SK-MEL-5 (cell line): ENCODE results near the gene FAM171A2. TPM values are rescaled to one million over a fixed set of nuclear protein-coding genes. Genes with fewer than 3 reads are reported as not detected.
"Not testable (repeated sequence)": the region's sequence is repeated elsewhere in the genome, so short reads cannot be mapped to it uniquely, and the experiment has no call there.

Source experiments
- DNase-seq: peaks from one replicate; pipeline ENCODE4 v3.0.0-alpha.2; 2016; ENCODE audit warnings: low read depth, low spot score
- in situ Hi-C: cut with HindIII; loops from 2 replicates; pipeline ENCODE4 v1.10.0; 2016; ENCODE audit warnings: low sequenced_read_pairs, high pct_unique_total_duplicates, low pct_unique_long_range_greater_than_20kb
- total RNA-seq: library from RNA; depleted of rRNA; stranded (reverse); fragments of >200 nt; shearing (Covaris generic); gene quantifications from 2 replicates; pipeline ENCODE4 v1.2.3, GENCODE V29; 2014

FAM171A2 gene
- total RNA-seq, 1 experiment from 2014 or later, result 5.0 TPM

DNA sequence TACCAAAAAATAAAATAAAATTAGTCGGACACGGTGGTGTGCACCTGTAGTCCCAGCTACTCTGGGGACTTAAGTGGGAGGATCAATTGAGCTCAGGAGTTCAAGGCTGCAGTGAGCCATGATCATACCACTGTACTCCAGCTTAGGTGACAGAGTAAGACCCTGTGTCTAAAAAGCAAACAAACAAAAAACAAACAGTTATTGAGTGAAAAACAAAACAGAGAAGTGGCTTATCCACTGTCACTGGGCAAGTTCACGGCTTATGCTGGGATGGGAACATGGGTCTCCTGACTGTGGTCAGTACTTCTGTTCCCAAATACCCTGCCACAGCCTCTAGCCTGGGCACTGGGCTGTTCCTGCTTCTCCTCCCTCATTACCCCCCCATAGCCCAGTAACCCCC, 28.1 kb downstream of the FAM171A2 start:
- no peak for DNase-seq

DNA sequence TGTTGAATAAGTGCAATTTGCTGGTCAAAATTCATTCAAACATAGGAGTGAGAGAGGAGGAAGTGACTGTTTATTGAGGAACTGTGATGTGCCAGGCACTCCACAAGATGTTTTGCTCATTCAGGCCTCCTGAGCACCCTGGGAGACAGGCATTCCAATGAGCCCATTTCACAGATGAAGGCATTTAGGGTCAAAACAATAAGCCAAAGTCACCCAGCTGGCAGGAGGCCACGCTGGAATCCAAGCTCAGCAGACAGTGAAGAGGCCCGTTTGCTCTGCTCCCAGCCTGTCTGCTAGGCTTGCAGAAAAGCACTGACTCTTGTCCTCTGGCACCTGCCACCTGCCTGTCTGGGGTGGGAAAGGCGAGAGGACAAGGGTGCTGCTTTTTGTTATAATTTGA, 28.9 kb downstream of the FAM171A2 start:
- no peak for DNase-seq
- in situ Hi-C loops, result no loop called here

More for the DNA sequence above, 28.1 kb downstream of the FAM171A2 start:
- in situ Hi-C loops, result no loop called here

DNA sequence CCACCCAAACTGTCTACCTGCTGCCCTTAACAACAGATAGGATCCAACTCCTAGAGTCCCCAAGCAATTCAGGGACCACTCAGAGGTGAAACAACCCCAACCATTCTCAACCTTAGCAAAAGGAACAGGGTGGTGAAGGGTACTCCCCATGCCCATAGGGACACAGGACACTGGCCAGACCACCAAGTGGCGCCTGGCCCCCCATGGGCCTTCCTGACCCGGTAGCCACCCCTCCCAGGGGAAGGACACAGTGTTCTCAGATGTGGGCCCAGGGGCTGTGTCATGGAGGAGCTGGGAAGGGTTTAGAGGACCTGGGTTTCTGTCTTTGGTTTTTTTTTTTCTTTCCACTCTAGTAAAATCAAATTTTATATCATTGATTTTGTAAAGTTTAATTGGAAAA, 29.3 kb downstream of the FAM171A2 start:
- in situ Hi-C loops, result no loop called here
- DNase-seq, result no peak

DNA sequence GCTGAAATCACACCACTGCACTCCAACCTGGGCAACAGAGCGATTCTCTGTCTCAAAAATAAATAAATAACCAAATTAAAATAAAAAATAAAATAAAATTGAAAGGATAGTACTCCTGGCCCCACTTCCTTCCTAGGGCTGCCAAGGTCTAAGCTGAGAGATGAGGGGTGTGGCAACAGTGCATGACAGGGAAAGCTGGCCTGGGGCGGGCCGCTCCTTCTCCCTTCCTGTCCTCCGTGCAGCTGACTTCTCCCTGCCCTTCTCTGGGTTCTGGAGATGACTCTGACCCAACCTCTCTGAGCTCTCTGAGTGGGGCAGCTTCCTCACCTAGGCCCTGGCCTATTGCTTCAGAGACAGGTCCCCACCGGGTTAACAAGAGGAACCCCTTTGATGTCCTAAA, 30.3 kb downstream of the FAM171A2 start:
- in situ Hi-C loops, result no loop called here
- no peak for DNase-seq

DNA sequence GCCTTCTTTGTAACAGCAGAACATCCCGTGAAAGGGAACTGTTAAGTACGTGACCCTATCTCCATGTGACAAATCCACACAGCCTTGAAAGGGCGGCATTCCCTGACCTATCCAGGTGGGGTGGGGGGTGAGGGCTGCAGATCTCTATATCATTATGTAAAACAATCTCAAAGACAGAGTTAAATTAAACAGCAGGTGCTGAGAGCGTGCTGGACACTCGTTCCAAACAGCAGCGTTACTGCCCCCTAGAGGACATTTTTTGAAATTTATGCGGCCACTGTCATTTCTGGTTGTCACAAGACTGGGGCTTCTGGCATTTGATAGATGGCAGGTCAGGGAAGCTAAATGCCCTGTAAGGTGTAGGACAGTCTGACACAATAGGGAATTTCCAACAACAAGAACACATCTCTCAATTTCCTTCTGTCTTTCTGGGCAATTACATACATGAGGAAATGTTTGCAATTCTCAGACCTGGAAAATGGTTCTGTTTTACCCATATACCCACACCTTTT, 32.3 kb downstream of the FAM171A2 start:
- peak; percentile 87 for DNase-seq
- in situ Hi-C loops, result no loop called here

DNA sequence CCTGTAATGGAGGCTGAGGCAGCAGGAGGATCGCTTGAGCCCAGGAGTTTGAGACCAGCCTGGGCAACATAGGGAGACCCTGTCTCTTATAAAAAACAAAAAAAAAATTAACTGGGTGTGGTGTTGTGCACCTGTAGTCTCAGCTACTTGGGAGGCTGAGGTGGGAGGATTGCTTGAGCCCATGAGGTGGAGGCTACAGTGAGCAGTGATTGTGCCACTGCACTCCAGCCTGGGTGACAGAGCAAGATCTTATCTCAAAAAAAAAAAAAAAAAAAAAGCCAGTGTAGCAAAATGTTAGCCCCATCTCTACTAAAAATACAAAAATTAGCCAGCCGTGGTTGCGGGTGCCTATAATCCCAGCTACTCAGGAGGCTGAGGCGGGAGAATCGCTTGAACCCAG, 33.4 kb downstream of the FAM171A2 start:
- in situ Hi-C loops, DNase-seq: not testable (repeated sequence)

DNA sequence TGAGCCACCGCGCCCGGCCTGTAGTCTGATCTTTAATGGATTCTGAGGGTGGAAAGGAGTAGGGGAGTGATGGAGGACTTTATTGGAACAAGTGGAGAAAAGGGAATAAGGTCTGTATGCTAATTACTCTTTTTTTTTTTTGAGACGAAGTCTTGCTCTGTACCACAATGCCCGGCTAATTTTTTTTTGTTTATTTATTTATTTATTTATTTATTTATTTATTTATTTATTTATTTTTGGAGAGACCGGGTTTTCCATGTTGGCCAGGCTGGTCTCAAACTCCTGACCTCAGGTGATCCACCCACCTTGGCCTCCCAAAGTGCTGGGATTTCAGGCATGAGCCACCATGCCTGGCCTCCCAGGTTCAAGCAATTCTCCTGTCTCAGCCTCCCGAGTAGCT, 34.1 kb downstream of the FAM171A2 start:
- in situ Hi-C loops, DNase-seq: not testable (repeated sequence)

DNA sequence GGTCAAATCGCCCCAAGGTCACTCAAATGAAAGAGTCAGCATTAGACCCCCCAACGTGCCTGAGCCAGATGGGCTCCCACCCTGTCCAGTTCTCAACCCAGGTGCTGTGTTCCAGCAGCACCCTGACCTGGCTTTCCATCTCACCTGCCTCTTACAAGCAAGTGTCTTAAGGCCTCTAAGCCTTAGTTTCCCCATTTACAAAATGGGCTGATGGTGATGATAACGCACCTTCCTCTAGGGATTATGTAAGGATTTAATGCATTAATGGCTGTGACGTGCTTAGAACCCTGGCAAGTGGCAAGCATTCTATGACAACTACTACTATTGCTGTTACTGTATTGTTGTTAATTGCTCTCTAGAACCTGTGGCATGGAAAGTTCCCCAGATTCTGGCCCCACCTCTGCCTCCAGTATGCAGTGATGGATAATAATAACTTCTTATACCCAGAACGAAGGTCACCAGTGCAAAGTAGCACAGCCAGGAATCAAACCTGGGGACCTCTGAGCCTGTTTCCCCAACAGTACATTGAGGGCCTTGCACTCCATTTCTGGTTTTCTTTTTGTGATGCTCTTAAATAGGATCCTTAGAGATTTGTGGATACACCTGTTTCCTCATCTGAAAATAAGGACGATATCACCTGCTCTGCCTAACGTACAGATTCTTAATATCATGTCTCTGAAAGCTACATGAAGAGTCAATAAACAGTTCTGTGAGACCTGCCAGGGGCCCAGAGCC, 35.8 kb downstream of the FAM171A2 start:
- in situ Hi-C loops, result no loop called here
- DNase-seq, result no peak

DNA sequence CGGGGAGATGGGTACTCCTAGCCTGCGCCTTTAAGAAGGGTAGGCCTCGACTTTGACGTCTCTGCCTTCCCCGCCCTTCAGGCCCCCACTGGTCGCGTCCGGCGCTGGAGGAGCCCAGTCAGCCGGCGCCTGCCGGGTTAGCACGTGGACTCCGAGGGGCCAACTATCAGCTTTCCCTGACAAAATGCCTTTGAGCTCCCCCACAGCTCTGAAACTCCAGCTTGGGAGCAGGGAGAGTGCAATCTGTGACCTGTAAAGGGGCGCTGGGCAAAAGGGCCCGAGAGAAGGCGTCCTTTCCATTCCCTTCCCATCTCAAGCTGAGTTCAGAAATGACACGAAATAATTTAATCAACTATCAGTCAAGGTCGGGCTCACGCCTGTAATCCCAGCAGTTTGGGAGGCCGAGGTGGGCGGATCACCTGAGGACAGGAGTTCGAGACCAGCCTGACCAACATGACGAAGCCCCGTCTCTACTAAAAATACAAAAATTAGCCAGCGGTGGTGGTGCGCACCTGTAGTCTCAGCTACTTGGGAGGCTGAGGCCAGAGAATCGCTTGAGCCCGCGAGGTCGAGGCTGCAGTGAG, 36.7 kb downstream of the FAM171A2 start:
- in situ Hi-C loops, result no loop called here
- peak; percentile 98 for DNase-seq

DNA sequence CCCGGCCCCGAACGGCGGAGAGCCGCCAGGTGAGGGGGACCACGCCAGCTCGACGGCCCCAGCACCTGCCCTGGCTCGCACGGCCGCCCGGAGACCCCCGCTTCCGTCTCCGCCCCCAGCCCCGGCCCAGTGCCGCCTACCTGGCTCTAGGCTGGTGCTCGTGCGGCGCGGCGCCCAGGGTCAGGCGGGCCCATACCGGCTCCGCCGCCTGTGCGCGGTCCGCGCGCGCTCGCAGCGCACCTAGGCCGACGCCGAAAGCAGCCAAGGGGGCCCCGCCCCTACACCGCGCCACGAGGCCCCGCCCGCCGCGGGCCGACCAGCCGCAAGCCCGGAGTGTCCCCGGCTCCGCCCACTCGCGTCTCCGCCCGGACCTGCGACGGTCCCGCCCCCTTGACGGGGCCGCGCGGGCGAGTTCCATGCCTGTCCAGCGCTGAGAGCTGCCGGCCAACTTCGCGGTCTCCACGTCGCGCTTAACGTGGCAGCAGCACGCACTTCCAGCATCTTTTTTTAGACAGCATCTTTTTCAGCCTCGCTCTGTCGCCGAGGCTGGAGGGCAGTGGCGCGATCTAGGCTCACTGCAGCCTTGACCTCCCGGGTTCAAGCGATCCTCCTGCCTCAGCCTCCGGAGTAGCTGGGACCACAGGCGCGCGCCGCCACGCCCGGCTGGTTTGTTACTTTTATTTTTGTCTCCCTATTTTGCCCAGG, 38.9 kb downstream of the FAM171A2 start, which contains the start of gene SLC25A39:
SLC25A39 (minus strand) TSS at position 253 of the 705 bp plus-strand sequence. CDS start 1,261 bp downstream, outside the sequence.
- in situ Hi-C loops, result no loop called here
- DNase-seq, result peak; percentile 89

DNA sequence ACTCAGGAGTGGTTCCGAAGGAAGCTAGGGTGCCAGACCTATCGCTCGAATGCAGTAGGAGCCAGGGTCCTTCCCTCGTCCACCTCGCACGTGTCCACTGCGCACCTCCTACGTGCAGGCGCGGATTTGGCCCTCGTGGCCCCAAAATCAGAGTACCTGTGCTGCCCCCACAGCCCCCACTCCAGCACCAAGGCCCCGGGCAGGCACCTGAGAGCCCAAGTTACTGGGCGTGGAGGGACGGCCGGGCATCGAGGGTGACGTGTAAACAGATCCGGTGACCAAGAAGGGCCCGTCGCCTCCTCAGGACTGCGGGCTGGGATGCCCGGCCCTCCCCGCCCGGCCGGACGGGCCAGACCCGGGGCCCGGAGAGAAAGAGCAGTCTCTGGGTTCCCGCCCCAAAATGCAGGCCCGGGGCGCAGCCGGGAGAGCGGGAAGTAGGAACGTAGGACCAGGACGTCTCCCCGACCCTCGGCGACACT, 39.5 kb downstream of the FAM171A2 start:
- in situ Hi-C loops, result no loop called here
- no peak for DNase-seq

DNA sequence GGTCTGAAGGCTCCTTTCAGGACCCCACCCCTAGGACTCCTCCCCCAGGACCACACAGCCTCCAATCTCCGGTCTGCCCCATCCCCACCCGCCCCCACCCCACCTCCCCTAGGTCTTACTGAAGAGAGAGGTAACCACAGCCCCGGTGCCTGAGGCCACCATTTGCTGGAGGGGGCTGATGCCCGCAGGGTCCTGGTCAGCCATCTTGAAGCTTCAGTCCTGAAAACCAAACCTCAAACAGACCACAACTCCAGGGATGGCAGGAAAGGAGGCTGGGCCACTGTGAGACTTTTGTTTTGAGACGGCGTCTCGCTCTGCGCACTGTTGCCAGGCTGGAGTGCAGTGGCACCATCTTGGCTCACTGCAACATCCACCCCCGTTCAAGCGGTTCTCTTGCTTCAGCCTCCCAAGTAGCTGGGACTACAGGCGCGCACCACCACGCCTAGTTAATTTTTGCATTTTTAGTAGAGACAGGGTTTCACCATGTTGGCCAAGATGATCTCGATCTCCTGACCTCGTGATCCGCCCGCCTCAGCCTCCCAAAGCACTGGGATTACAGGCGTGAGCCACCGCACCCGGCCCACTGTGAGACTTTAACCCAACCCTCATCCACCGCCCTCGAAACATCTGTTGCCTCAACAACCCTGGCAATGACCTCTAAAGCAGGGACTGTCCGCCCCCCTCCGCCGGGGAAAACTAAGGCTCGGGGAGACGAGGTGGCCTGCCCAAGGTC, 40.1 kb downstream of the FAM171A2 start:
- DNase-seq, result no peak
- in situ Hi-C loops, result no loop called here

DNA sequence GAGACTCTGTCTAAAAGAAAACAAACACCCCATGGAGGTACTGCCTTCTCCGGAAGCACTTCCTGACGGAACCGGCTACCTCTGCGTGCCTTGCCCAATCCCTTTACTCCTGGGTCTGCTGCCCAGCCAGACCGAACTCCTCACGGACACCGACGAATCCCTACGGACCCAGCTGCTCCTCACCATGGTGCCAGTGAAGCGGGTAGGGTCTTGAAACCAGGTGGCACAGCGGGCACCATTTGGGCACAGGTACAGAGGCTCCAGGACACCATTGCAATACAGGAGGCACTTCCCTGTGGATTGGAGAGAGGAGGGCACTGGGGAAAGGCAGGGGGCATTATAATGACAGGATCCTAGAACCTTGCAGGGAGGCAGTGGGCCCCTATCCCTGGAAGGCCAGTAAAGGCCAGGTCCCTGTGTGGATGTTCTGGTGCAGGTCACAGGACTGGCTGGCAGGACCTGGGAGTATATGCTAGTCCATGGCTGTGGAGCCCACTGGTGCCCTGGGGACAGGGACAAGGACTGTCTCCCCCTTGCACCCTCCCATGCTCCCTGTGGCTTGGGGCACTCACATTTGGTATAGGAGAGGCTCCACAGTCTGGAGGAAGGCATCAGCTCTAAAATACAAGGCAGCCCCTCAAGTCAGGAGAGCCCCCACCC, 41.3 kb downstream of the FAM171A2 start:
- in situ Hi-C loops, result no loop called here
- no peak for DNase-seq

DNA sequence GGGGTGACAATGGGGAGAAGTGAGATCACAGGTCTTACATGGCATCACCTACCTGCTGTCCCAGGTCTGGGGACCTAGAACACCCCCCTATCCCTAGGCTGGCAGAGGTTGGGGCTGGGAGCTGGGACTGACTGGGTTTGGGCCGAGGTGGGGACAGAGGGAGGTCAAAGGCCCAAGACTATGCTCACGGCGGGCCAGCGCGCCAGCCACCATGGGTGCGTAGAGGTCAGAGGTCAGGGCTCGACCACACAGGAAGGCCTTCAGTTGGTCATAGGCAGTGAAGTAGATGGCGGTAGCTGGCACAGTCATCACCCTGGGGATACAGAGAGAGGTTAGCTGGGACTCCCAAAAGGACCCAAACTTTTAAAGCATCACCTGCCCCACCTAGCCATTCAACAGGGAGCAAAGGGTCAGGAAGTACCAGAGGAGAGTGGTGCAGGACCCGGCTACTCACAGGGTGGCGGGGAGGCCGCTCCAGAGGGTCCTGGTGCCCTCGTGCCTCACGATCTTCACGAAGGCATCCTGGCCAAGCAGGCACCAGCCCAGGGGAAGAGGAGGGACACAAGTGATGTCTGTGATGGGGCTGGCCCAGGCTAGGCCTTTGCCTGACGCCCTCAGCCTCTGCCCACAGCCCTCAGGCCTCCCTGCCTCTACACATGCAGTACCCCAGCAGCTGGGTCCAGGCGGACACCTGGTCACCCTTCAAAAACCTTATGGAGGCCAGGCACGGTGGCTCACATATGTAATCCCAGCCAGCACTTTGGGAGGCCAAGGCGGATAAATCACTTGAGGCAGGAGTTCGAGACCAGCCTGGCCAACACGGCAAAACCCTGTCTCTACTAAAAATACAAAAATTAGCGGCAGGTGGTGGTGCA, 42.2 kb downstream of the FAM171A2 start:
- in situ Hi-C loops, result no loop called here
- no peak for DNase-seq

DNA sequence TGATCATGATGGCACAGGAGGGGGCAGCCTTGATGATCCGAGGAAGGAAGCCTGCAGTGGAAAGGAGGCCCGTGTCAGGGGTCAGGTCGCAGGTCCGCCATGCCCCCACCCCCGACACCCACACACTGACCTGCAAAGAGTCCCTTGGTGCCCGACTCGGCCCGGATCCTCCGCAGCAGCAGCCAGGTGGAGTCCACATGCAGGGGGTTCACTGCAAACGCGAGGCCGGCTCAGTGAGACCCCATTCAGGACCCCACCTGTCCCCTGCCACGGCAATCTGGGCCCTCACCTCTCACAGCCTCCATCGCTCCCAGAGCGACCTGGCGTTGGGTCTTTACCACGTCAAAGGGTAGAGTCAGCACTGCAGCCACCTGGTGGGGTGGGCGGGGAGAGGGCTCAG, 43.6 kb downstream of the FAM171A2 start:
- in situ Hi-C loops, result no loop called here

DNA sequence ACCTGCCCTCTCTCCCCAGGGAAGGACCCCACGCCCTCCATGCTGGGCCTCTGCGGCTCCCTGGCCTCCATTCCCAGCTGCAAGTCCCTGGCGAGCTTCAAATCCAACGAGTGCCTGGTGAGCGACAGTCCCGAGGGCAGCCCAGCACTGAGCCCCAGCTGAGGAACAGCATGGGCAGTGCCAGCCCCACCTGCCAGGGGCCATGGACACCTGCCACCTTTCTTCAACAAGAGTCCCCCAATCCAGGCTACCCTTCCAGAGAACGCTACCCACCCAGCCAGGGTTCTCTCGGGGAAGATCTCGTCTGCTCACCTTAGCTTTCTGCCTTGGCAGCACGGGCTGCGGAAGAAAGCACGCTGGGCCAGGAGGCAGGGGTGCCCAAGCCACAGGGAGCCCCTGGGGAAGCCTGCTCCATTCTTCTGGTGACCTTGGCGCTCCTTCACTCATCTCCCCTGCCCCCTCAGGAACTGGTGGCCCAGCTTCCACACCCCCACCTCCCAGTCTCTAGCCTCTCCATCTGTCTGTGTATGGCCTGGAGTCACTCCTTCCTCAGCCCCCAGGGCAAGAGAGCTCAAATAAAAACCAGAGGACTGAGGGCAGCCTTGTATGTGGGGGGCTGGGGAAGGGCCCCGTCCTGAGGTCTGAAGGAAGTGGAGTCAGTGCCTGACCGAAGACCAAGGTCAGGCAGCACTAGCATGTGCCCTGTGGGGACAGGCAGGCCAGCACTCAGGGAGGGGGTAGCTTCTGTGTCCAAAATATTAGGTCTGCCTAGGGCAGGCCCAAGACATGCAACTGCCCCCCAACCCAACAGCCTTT, 45.4 kb downstream of the FAM171A2 start:
- in situ Hi-C loops, result no loop called here
- DNase-seq, result no peak

More for the DNA sequence above, 43.6 kb downstream of the FAM171A2 start:
- DNase-seq, result no peak
